ENCODE measurements around the gene AACS. TPM values are rescaled to one million over a fixed set of nuclear protein-coding genes. Genes with fewer than 3 reads are reported as not detected.

AACS gene
- total and polyA plus RNA-seq, 10 of the 15 experiments (the other 5 are each of a cell fraction or from before 2014, with no cell fraction given): 10.1 to 34.0 (median 21.1) TPM

- ChIA-PET RAD21 (ENCODE audit: unreplicated experiment) (no interaction called here), POLR2A (no interaction called here), CTCF (no interaction called here), SMC1A (ENCODE audit: uncharacterized antibody, unreplicated experiment) (no interaction called here)
- intact Hi-C loops (cut with micrococcal nuclease; ENCODE audit: unreplicated experiment) (no loop called here), in situ Hi-C loops (cut with MboI) (no loop called here)
- no peak overlapping the region for H2AFZ ChIP-seq (ENCODE audit: control insufficient read depth, low read depth, low read length)
- no peaks in the 10 kb centered on the region for H3K27me3 ChIP-seq (replicated peaks in 1 of 2; ENCODE audit: control insufficient read depth in 2 of 2, insufficient read depth in 2 of 2, low read length in 1 of 2)
- WGBS (ENCODE audit: insufficient coverage, insufficient replicate concordance, low lambda C conversion rate, missing lambda C conversion rate): 96% methylated on average over 9 of the region's 9 CpGs
- H3K9me3 ChIP-seq (replicated peaks; ENCODE audit: control insufficient read depth, insufficient read depth, low read length): no peaks in the 10 kb centered on the region
- BruUV-seq (replicated peaks): no TSS peak
- H3K4me1 ChIP-seq (ENCODE audit: control insufficient read depth, insufficient read depth, low read length): no peaks in the 10 kb centered on the region
- DNase-seq (ENCODE audit: low read depth, low spot score) (no peak), ATAC-seq (no peak), FAIRE-seq (no peak)
- H3K4me3 ChIP-seq: no peak overlapping the region
- no peak overlapping the region for H3K4me2 ChIP-seq (ENCODE audit: control insufficient read depth, insufficient read depth)
- no peaks in the 10 kb centered on the region for H4K20me1 ChIP-seq (ENCODE audit: control insufficient read depth, insufficient read depth)
- no peak overlapping the region for H3K9ac ChIP-seq (ENCODE audit: control insufficient read depth, insufficient read depth, low read length)
- no peaks in the 10 kb centered on the region for H3K79me2 ChIP-seq (ENCODE audit: control insufficient read depth, insufficient read depth, low read length)
- no peak overlapping the region for H3K27ac ChIP-seq (ENCODE audit: control insufficient read depth, insufficient read depth)
- peaks cover 25 to 34% of the 10 kb centered on the region in 2 experiments; a peak in 3 of 4 replicates for H3K36me3 ChIP-seq (ENCODE audit: control insufficient read depth in 2 of 2, insufficient read depth in 2 of 2, low read length in 1 of 2)
- TF ChIP-seq SIN3A (IDR thresholded peaks at IDR 0.05; ENCODE audit: low read depth, low read length): no peak
- TF ChIP-seq NR2C2 (IDR thresholded peaks at IDR 0.05; ENCODE audit: borderline replicate concordance, control insufficient read depth, insufficient read length, low read depth): no peak
- TF ChIP-seq EGR1 (IDR thresholded peaks at IDR 0.05; ENCODE audit: borderline replicate concordance in 1 of 2, low read depth in 2 of 2, low read length in 2 of 2): no peak
- TF ChIP-seq POLR2AphosphoS5 (IDR thresholded peaks at IDR 0.05; ENCODE audit: low read length): no peak
- no peak for TF ChIP-seq E2F8 (IDR thresholded peaks at IDR 0.05; ENCODE audit: low read depth, partially characterized antibody)
- TF ChIP-seq CBFB (IDR thresholded peaks at IDR 0.05; ENCODE audit: low read depth): no peak
- TF ChIP-seq ZNF687 (IDR thresholded peaks at IDR 0.05): no peak
- no peak for TF ChIP-seq RELA (IDR thresholded peaks at IDR 0.05; ENCODE audit: borderline replicate concordance, partially characterized antibody)
- TF ChIP-seq SKIL (IDR thresholded peaks at IDR 0.05; ENCODE audit: low read depth, poor library complexity, severe bottlenecking): no peak
- no peak for TF ChIP-seq PRDM15 (CRISPR knock-in tag; IDR thresholded peaks at IDR 0.05)
- TF ChIP-seq SUZ12 (IDR thresholded peaks at IDR 0.05; ENCODE audit: unreplicated experiment): no peak
Observed at GRCh38 chr12:125017801-125018200, 47.4 kb upstream of the AACS start.
